Gastroesophageal sphincter (tissue), 4 donors: ENCODE results near the gene ABR. TPM values are rescaled to one million over a fixed set of nuclear protein-coding genes. Genes with fewer than 3 reads are reported as not detected.

Source experiments
- ATAC-seq: fragments of 150-250 bp; one replicate; pipeline ENCODE4 v1.9.1; 2016; ENCODE audit warnings: mild to moderate bottlenecking, moderate library complexity
- H3K27ac ChIP-seq, 4 donors: fragments of 200-600 bp; sonication (generic) in 3 of 4; 1 replicate in 3 of 4; 2 replicates in 1 of 4; pipeline ENCODE4 v1.5.1; 2016 to 2019
- H3K27me3 ChIP-seq: fragments of 200-600 bp; sonication (generic); one replicate; pipeline ENCODE4 v1.5.1; 2019
- H3K36me3 ChIP-seq, 2 donors: fragments of 200-600 bp; sonication (generic); one replicate each; pipeline ENCODE4 v1.5.1; 2019; ENCODE audit warnings: control low read depth in 1 of 2
- H3K4me1 ChIP-seq, 3 donors: fragments of 200-600 bp; sonication (generic); 1 replicate in 2 of 3; 2 replicates in 1 of 3; pipeline ENCODE4 v1.5.1; 2016 to 2019; ENCODE audit warnings: control low read depth in 2 of 3
- H3K4me3 ChIP-seq, 2 donors: fragments of 200-600 bp; sonication (generic); one replicate each; pipeline ENCODE4 v1.5.1; 2019; ENCODE audit warnings: mild to moderate bottlenecking in 1 of 2, moderate library complexity in 1 of 2
- H3K9me3 ChIP-seq, 3 donors: fragments of 200-600 bp; sonication (generic); one replicate each; pipeline ENCODE4 v1.5.1; 2017 to 2019; ENCODE audit warnings: control low read depth in 2 of 3
- CTCF ChIP-seq, 4 experiments: fragments of 200-600 bp in 2 of 4; fragments of 450-650 bp in 2 of 4; sonication (generic) in 1 of 4; IDR thresholded peaks; one replicate each; pipeline ENCODE4 v1.5.1; 2017 to 2019; ENCODE audit warnings: antibody characterized with exemption in 4 of 4, mild to moderate bottlenecking in 2 of 4, moderate library complexity in 2 of 4
- EP300 ChIP-seq: sonication (generic); formaldehyde crosslinking; IDR thresholded peaks from one replicate; pipeline ENCODE4 v1.6.1; 2017; ENCODE audit warnings: antibody characterized with exemption, mild to moderate bottlenecking
- POLR2A ChIP-seq, 2 donors: fragments of 450-650 bp; IDR thresholded peaks; one replicate each; pipeline ENCODE4 v1.6.1; 2017; ENCODE audit warnings: antibody characterized with exemption in 2 of 2, mild to moderate bottlenecking in 2 of 2, moderate library complexity in 1 of 2
- POLR2AphosphoS5 ChIP-seq: sonication (generic); formaldehyde crosslinking; IDR thresholded peaks from one replicate; pipeline ENCODE4 v1.6.1; 2017; ENCODE audit warnings: antibody characterized with exemption
- WGBS, 2 donors: methylation state at CpG; one replicate each; pipeline ENCODE4 v1.1.5; 2018; ENCODE audit warnings: low coverage in 1 of 2; 5-methylcytosine and 5-hydroxymethylcytosine counted together
- small RNA-seq, 4 donors: library from RNA; depleted of rRNA; stranded (forward); fragments of <200 nt; gene quantifications; one replicate each; pipeline ENCODE3, GENCODE V24; 2016
- total RNA-seq, 4 donors: library from RNA; depleted of rRNA; stranded (reverse); fragments of >200 nt; gene quantifications; one replicate each; pipeline ENCODE4 v1.1.0, GENCODE V29; 2016

Gene ABR
- total RNA-seq, 4 donors from 2014 or later, result 62.6 to 147 (median 114) TPM

GRCh38 chr17:954431-955164 lies 225.2 kb downstream of the ABR start:
- peak; percentile 52 for ATAC-seq
- Histone ChIP-seq H3K36me3 (no peaks in the 10 kb centered on the region), H3K4me3 (no peak overlapping the region), H3K27me3 (no peaks in the 10 kb centered on the region), H3K27ac (peak overlapping the region; percentile 19 to 89 (median 79)), H3K9me3 (no peaks in the 10 kb centered on the region), H3K4me1 (peaks cover 0 to 73% (median 8%) of the 10 kb centered on the region in 3 donors)
- TF ChIP-seq POLR2A (IDR thresholded peaks at IDR 0.05) (no peak), EP300 (no peak), POLR2AphosphoS5 (no peak), CTCF (IDR thresholded peaks at IDR 0.05) (no peak)
- 33 to 39% methylated on average over 10 to 19 of the region's 23 CpGs for WGBS, 2 donors

- WGBS, 2 donors, result 94% methylated on average over 7 of the region's 16 CpGs; no CpG with 5 or more reads in 1 of the 2 donors
- no peak for TF ChIP-seq EP300
- TF ChIP-seq CTCF (IDR thresholded peaks at IDR 0.05), result no peak
- no peak for TF ChIP-seq POLR2AphosphoS5
- TF ChIP-seq POLR2A (IDR thresholded peaks at IDR 0.05), result no peak
- Histone ChIP-seq H3K36me3 (no peaks in the 10 kb centered on the region), H3K27ac (peak overlapping the region in 3 of 4 donors; percentile 73 to 89 (median 85)), H3K4me3 (no peak overlapping the region), H3K27me3 (no peaks in the 10 kb centered on the region), H3K9me3 (no peaks in the 10 kb centered on the region), H3K4me1 (peaks cover 0 to 69% (median 8%) of the 10 kb centered on the region in 3 donors)
- ATAC-seq, result no peak
These were observed 226.0 kb downstream of the ABR start for GRCh38 chr17:953767-954166.

Small RNA genes lying within 50 kb of the gene (small RNA-seq; reads per million reads assigned to genes)
- gene AC016292.2 (0 reads per million in 4 donors), gene MIR3183 (0 to 0.25 (median 0.06) reads per million in 4 donors), gene RF00017 (0 reads per million in 4 donors)

Other genes with a start within 250 kb of the ABR start
- 100 to 1,000 TPM in 1 of 4 donors, 10 to 100 TPM in 3; 39.6 to 103 (median 59.1) TPM for gene NXN, start 200.2 kb downstream of the ABR start, total RNA-seq
- gene TIMM22, start 182.9 kb downstream of the ABR start, total RNA-seq, result 10 to 100 TPM; 13.7 to 20.9 (median 16.0) TPM
- gene BHLHA9, start 90.5 kb upstream of the ABR start, total RNA-seq, result not detected
- gene TRARG1, start 99.7 kb upstream of the ABR start, total RNA-seq, result 1 to 10 TPM in 1 of 4 donors, under 1 TPM in 1, not detected in 2; 0.23 to 1.2 TPM
- 100 to 1,000 TPM; 359 to 456 (median 398) TPM for gene YWHAE, start 220.2 kb upstream of the ABR start, total RNA-seq